ENCODE measurements around the gene CDH23.

GRCh38 chr10:71467569-71468362 is 71.0 kb downstream of the CDH23 start:
- TF ChIP-seq, protein P1, sequence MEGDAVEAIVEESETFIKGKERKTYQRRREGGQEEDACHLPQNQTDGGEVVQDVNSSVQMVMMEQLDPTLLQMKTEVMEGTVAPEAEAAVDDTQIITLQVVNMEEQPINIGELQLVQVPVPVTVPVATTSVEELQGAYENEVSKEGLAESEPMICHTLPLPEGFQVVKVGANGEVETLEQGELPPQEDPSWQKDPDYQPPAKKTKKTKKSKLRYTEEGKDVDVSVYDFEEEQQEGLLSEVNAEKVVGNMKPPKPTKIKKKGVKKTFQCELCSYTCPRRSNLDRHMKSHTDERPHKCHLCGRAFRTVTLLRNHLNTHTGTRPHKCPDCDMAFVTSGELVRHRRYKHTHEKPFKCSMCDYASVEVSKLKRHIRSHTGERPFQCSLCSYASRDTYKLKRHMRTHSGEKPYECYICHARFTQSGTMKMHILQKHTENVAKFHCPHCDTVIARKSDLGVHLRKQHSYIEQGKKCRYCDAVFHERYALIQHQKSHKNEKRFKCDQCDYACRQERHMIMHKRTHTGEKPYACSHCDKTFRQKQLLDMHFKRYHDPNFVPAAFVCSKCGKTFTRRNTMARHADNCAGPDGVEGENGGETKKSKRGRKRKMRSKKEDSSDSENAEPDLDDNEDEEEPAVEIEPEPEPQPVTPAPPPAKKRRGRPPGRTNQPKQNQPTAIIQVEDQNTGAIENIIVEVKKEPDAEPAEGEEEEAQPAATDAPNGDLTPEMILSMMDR (optimal IDR thresholded peaks at IDR 0.05 in 1 of 3, IDR thresholded peaks at IDR 0.05 in 1 of 3, conservative IDR thresholded peaks at IDR 0.05 in 1 of 3; ENCODE audit: extremely low read depth in 1 of 3, insufficient read depth in 2 of 3, low read length in 3 of 3): no peak
- no peak for TF ChIP-seq EZH2 (IDR thresholded peaks at IDR 0.05; ENCODE audit: low read length)
